ENCODE results near the gene CHRM1.

DNA sequence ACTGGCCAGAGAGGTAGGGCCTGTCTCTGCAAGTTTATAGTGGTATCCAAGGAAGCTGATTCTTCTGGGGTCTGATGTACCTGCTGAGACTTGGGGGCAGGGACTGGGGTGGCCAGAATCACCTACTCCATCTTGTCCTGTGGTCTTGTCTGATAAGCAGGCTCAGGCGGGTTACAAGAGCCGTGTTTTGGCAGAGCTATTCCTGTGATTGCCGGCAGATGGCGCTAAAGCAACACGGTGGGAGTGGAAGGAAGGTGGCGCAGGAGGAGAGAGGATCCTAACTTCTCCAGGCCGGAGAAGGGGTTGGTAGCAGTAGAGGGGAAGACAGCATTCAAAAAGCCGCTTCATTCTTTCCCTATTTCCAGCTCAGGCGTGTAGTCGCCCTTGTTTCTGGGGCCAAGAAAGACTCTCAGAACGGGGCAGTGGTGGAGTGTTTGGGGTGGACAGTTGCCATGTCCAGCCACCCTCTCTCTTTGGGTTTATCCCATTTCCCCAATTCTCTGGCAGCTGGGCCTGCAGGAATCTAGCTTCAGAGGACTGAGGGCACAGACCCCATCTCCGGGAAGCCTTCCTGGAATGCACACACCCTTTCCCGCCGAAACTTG is 15.1 kb downstream of the CHRM1 start:
- TF ChIP-seq, protein P1, sequence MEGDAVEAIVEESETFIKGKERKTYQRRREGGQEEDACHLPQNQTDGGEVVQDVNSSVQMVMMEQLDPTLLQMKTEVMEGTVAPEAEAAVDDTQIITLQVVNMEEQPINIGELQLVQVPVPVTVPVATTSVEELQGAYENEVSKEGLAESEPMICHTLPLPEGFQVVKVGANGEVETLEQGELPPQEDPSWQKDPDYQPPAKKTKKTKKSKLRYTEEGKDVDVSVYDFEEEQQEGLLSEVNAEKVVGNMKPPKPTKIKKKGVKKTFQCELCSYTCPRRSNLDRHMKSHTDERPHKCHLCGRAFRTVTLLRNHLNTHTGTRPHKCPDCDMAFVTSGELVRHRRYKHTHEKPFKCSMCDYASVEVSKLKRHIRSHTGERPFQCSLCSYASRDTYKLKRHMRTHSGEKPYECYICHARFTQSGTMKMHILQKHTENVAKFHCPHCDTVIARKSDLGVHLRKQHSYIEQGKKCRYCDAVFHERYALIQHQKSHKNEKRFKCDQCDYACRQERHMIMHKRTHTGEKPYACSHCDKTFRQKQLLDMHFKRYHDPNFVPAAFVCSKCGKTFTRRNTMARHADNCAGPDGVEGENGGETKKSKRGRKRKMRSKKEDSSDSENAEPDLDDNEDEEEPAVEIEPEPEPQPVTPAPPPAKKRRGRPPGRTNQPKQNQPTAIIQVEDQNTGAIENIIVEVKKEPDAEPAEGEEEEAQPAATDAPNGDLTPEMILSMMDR (conservative IDR thresholded peaks at IDR 0.05; ENCODE audit: low read length) = peak; percentile 98
- no peak for TF ChIP-seq EZH2phosphoT487 (IDR thresholded peaks at IDR 0.05; ENCODE audit: borderline replicate concordance, low read depth, low read length)
